Pancreas (tissue), 10 donors: ENCODE results near the gene SEMA3D. TPM values are rescaled to one million over a fixed set of nuclear protein-coding genes. Genes with fewer than 3 reads are reported as not detected.

Experiments used
- ATAC-seq, 4 donors: fragments of 200-7000 bp; cut with Tn5 transposase; one replicate each; pipeline versions ENCODE4 v1.8.0 to v1.9.1; 2020; ENCODE audit warnings: mild to moderate bottlenecking in 4 of 4, moderate library complexity in 4 of 4
- DNase-seq, 6 donors: peaks; one replicate each; pipeline ENCODE4 v3.0.0-alpha.2; 2020
- FAIRE-seq: peaks from 2 replicates; lab custom pipeline; 2012; peaks lifted over from hg19 to GRCh38; lab: Jason Lieb, UNC
- H3K27ac ChIP-seq, 4 donors: fragments of 200-600 bp; sonication (generic); 1 replicate in 3 of 4; 2 replicates in 1 of 4; pipeline versions ENCODE4 v1.5.0 to v1.8.0; 2020
- H3K27me3 ChIP-seq, 4 donors: fragments of 200-600 bp; one replicate each; pipeline ENCODE4 v1.8.0; 2021
- H3K36me3 ChIP-seq, 3 donors: fragments of 200-600 bp; sonication (generic) in 1 of 3; one replicate each; pipeline versions ENCODE4 v1.5.0 to v1.8.0; 2020 to 2021
- H3K4me1 ChIP-seq, 3 donors: fragments of 200-600 bp; one replicate each; pipeline ENCODE4 v1.8.0; 2021
- H3K4me3 ChIP-seq, 4 donors: fragments of 200-600 bp; sonication (generic) in 2 of 4; one replicate each; pipeline versions ENCODE4 v1.5.0 to v1.8.0; 2020 to 2021
- H3K9me3 ChIP-seq, 4 donors: fragments of 200-600 bp; one replicate each; pipeline ENCODE4 v1.8.0; 2021
- CTCF ChIP-seq, 4 donors: fragments of 200-600 bp; sonication (generic) in 3 of 4; IDR thresholded peaks; one replicate each; pipeline versions ENCODE4 v1.5.0 to v1.8.0; 2021; ENCODE audit warnings: antibody characterized with exemption in 4 of 4
- WGBS, 2 donors: extraction: QIAGEN DNeasy Blood & Tissue Kit; methylation state at CpG; one replicate each; pipeline ENCODE4 v1.1.7; 2013; 5-methylcytosine and 5-hydroxymethylcytosine counted together
- intact Hi-C, 3 donors: fragments of 100-400 bp; cut with DNase I; formaldehyde crosslinking; loops; one replicate each; pipeline versions ENCODE4 v1.11.1 to v1.14.2; 2022
- polyA plus RNA-seq, 2 donors: library from polyadenylated mRNA; stranded (reverse); fragments of 200-250 nt; gene quantifications; one replicate each; pipeline ENCODE4 v1.2.3, GENCODE V29; 2013
- total RNA-seq, 6 donors: library from RNA; stranded (reverse); fragmentation: NEBNext Ultra II Directional in 4 of 6; extraction: Animal tissue kit (Norgen Biotek cat#: 25700) in 4 of 6; gene quantifications; one replicate each; pipeline versions ENCODE4 v1.2.1 to v1.2.4, GENCODE V29; 2021 to 2023
- donor health status: healthy with polysubstance abuse.
- donor health status: DM: no; HTN: no; CAD: no; lungs with moderate emphysema.
- donor health status: DM: no; HTN: no; CAD: no.
- donor health status: control.
- donor health status: control.
- donor health status: Bipolar disorder and iron deficiency.
- donor health status: DM: yes; HTN: yes; CAD: no.
- donor health status: DM: no; HTN: no; CAD: no.
- donor health status: DM: no; HTN: no; CAD: no.
- donor health status: DM: yes; HTN: yes; CAD: no.

SEMA3D gene
- total and polyA plus RNA-seq, 8 donors: 0.14 to 0.28 (median 0.19) TPM

- Histone ChIP-seq H3K27ac (no peak overlapping the region), H3K36me3 (no peaks in the 10 kb centered on the region), H3K4me1 (no peaks in the 10 kb centered on the region), H3K9me3 (peaks cover 0 to 3% (median 0%) of the 10 kb centered on the region in 4 donors), H3K27me3 (no peaks in the 10 kb centered on the region), H3K4me3 (no peak overlapping the region)
- FAIRE-seq (no peak), ATAC-seq (no peak), DNase-seq (no peak)
- no peak for TF ChIP-seq CTCF (IDR thresholded peaks at IDR 0.05)
- intact Hi-C loops: no loop called here
- 66 to 76% methylated on average over 3 of the region's 3 CpGs for WGBS, 2 donors
Measured at GRCh38 chr7:85226361-85227085, 39.7 kb upstream of the SEMA3D start.

- intact Hi-C loops: no loop called here
- H3K9me3 ChIP-seq: peaks cover 0 to 3% (median 0%) of the 10 kb centered on the region in 4 donors
- no peaks in the 10 kb centered on the region for H3K27me3 ChIP-seq
- no peak for TF ChIP-seq CTCF (IDR thresholded peaks at IDR 0.05)
- no peaks in the 10 kb centered on the region for H3K36me3 ChIP-seq
- no peak for ATAC-seq
- 39 to 51% methylated on average over 3 of the region's 3 CpGs for WGBS, 2 donors
- FAIRE-seq: no peak
- H3K4me3 ChIP-seq: no peak overlapping the region
- H3K27ac ChIP-seq: no peak overlapping the region
- no peaks in the 10 kb centered on the region for H3K4me1 ChIP-seq
- no peak for DNase-seq
Measured at GRCh38 chr7:85224171-85224570, 37.3 kb upstream of the SEMA3D start.

GRCh38 chr7:85222522-85222921 is 35.7 kb upstream of the SEMA3D start:
- Histone ChIP-seq H3K4me3 (no peak overlapping the region), H3K4me1 (no peaks in the 10 kb centered on the region), H3K36me3 (no peaks in the 10 kb centered on the region), H3K27me3 (no peaks in the 10 kb centered on the region), H3K27ac (no peak overlapping the region), H3K9me3 (peaks cover 0 to 3% (median 0%) of the 10 kb centered on the region in 4 donors)
- WGBS, 2 donors: 60 to 70% methylated on average over 4 of the region's 4 CpGs
- no peak for ATAC-seq
- TF ChIP-seq CTCF (IDR thresholded peaks at IDR 0.05): no peak
- FAIRE-seq: no peak
- no peak for DNase-seq
- intact Hi-C loops: no loop called here

GRCh38 chr7:85221796-85222195 is 34.9 kb upstream of the SEMA3D start:
- no peak overlapping the region for H3K4me3 ChIP-seq
- peaks cover 0 to 3% (median 0%) of the 10 kb centered on the region in 4 donors for H3K9me3 ChIP-seq
- no peak for TF ChIP-seq CTCF (IDR thresholded peaks at IDR 0.05)
- intact Hi-C loops: no loop called here
- H3K36me3 ChIP-seq: no peaks in the 10 kb centered on the region
- ATAC-seq (no peak), FAIRE-seq (no peak), DNase-seq (no peak)
- no peak overlapping the region for H3K27ac ChIP-seq
- no peaks in the 10 kb centered on the region for H3K27me3 ChIP-seq
- H3K4me1 ChIP-seq: no peaks in the 10 kb centered on the region

GRCh38 chr7:85220651-85221050 is 33.8 kb upstream of the SEMA3D start:
- intact Hi-C loops: no loop called here
- H3K27ac ChIP-seq: no peak overlapping the region
- H3K27me3 ChIP-seq: no peaks in the 10 kb centered on the region
- H3K4me3 ChIP-seq: no peak overlapping the region
- ATAC-seq: no peak
- FAIRE-seq: no peak
- DNase-seq: no peak
- H3K36me3 ChIP-seq: no peaks in the 10 kb centered on the region
- H3K4me1 ChIP-seq: no peaks in the 10 kb centered on the region
- TF ChIP-seq CTCF (IDR thresholded peaks at IDR 0.05): no peak
- peaks cover 0 to 3% (median 0%) of the 10 kb centered on the region in 4 donors for H3K9me3 ChIP-seq
